DND-41 (cell line): ENCODE results near the gene MAFG.
A peak's percentile ranks its signal among the peaks of the same experiment; 100 is the strongest.

ENCODE experiments used
- ATAC-seq: fragments of 200-7000 bp; cut with Tn5 transposase; 3 replicates; pipeline ENCODE4 v1.9.1; 2021; ENCODE audit warnings: low read depth; ENCODE audit not compliant: insufficient read depth
- DNase-seq: peaks from one replicate; pipeline ENCODE4 v3.0.0-alpha.2; 2020
- H2AFZ ChIP-seq: 2 replicates; pipeline ENCODE4 v1.6.0; 2012; ENCODE audit warnings: low read depth, low read length
- H3K27ac ChIP-seq: 2 replicates; pipeline ENCODE4 v1.5.1; 2012; ENCODE audit warnings: low read length, inconsistent platforms
- H3K27me3 ChIP-seq: fragments of 200-600 bp; sonication (generic); 2 replicates; pipeline ENCODE4 v1.6.0; 2012; ENCODE audit warnings: low read length, mild to moderate bottlenecking, inconsistent platforms; ENCODE audit not compliant: insufficient read depth, poor library complexity
- H3K36me3 ChIP-seq: 2 replicates; pipeline ENCODE4 v1.5.1; 2012; ENCODE audit warnings: low read length, inconsistent platforms; ENCODE audit not compliant: insufficient read depth
- H3K4me1 ChIP-seq: 2 replicates; pipeline ENCODE4 v1.5.1; 2012; ENCODE audit warnings: mild to moderate bottlenecking, low read length; ENCODE audit not compliant: insufficient read depth
- H3K4me2 ChIP-seq: 2 replicates; pipeline ENCODE4 v1.6.0; 2012; ENCODE audit warnings: mild to moderate bottlenecking, moderate library complexity, low read length, inconsistent platforms; ENCODE audit not compliant: insufficient read depth
- H3K4me3 ChIP-seq, 2 experiments: fragments of 200-600 bp in 1 of 2; shearing (Covaris generic) in 1 of 2; 2 replicates each; pipeline ENCODE4 v1.5.1; 2012 to 2016; ENCODE audit warnings: inconsistent platforms in 2 of 2, low read length in 2 of 2, mild to moderate bottlenecking in 2 of 2, low read depth in 1 of 2, moderate library complexity in 1 of 2
- H3K79me2 ChIP-seq: 2 replicates; pipeline ENCODE4 v1.6.0; 2012; ENCODE audit warnings: low read length, inconsistent platforms; ENCODE audit not compliant: insufficient read depth
- H3K9ac ChIP-seq: 2 replicates; pipeline ENCODE4 v1.6.0; 2012; ENCODE audit warnings: low read depth, mild to moderate bottlenecking, inconsistent platforms, low read length, moderate library complexity
- H3K9me3 ChIP-seq: 2 replicates; pipeline ENCODE4 v1.5.1; 2012; ENCODE audit warnings: low read length, moderate library complexity, mild to moderate bottlenecking, inconsistent platforms; ENCODE audit not compliant: insufficient read depth, severe bottlenecking
- H4K20me1 ChIP-seq: 2 replicates; pipeline ENCODE4 v1.6.0; 2012; ENCODE audit warnings: low read length; ENCODE audit not compliant: insufficient read depth
- CTCF ChIP-seq: IDR thresholded peaks from 2 replicates; pipeline ENCODE4 v1.5.1; 2012; ENCODE audit warnings: borderline replicate concordance, low read length, moderate library complexity, mild to moderate bottlenecking; ENCODE audit not compliant: poor library complexity, severe bottlenecking; ENCODE audit errors: extremely low read depth
- EZH2 ChIP-seq: IDR thresholded peaks from 3 replicates; pipeline ENCODE4 v1.6.1; 2012; ENCODE audit warnings: borderline replicate concordance, low read depth, mild to moderate bottlenecking, moderate library complexity, low read length, inconsistent platforms; ENCODE audit not compliant: severe bottlenecking

The MAFG gene

DNA sequence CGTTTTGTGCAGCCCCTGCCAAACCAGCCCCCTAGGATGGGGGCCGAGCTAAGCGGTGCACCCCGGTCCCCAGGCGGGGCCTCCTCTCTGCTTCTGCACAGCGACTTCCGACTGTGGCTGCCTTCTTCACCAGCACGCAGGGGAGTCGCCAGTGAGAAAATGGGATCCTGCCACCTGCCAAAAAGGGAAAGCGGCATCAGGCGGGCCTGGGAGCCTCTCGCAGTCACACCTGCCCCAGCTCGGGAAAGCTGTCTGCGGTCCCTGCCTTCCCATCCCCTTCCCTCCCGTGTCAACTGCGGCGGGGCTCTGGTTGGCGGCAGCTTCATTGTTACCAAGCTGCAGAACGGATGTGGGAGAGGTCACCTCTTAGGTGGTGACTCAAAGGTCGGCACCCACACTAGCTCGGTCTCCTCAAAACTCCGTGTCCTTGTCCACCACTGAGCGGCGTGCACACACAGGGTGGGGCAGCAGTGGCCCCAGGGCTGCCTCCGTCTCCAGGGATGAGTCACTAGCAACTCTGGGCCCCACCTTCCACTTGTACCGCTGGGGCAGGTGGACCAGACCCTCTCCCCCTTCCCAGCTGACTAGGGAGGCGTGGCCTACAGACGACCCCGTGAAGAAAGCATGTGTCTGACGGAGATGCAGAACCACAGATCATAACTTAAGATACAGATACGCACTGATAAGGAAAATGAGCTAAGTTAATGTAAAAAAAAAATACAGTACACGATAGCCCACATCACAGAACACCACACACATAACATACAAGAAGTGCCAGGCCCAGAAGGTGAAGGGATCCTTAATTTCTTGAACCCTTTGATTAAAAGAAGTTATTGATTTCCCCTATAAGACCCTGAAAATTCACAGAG lies 14.9 kb downstream of the MAFG start:
- ATAC-seq = no peak
- Histone ChIP-seq H3K9me3 (no peaks in the 10 kb centered on the region), H4K20me1 (peaks cover 67% of the 10 kb centered on the region)

DNA sequence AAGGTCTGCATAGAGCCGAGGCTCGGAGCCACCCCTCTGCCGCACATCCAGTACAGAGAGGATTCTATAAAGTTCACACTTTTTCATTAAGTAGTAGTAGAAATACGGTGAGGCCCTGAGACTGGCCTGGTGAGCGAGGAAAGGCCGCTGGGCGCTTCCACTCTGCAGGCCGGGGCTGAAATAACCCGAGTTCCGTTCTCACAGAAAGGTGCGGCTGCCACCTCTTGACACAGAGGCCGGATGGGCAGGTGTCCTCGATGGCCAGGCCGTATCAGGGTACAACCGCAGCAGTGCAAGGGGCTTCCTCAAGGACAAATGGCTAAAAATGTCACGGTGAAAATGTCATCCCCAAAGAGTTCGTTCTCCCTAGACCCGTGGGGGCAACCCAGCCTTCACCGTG lies 15.6 kb downstream of the MAFG start:
- Histone ChIP-seq H3K4me2 (peak overlapping the region; percentile 62), H3K27ac (no peak overlapping the region), H3K4me1 (peaks cover 37% of the 10 kb centered on the region)

More for the DNA sequence above, 14.9 kb downstream of the MAFG start:
- Histone ChIP-seq H3K9ac (no peak overlapping the region), H3K4me1 (peaks cover 43% of the 10 kb centered on the region), H3K36me3 (peaks cover 69% of the 10 kb centered on the region), H3K27ac (no peak overlapping the region), H3K79me2 (peaks cover 44% of the 10 kb centered on the region), H3K27me3 (no peaks in the 10 kb centered on the region), H3K4me3 (no peak overlapping the region), H3K4me2 (no peak overlapping the region), H2AFZ (no peak overlapping the region)
- no peak for DNase-seq
- TF ChIP-seq EZH2 (no peak), CTCF (no peak)

DNA sequence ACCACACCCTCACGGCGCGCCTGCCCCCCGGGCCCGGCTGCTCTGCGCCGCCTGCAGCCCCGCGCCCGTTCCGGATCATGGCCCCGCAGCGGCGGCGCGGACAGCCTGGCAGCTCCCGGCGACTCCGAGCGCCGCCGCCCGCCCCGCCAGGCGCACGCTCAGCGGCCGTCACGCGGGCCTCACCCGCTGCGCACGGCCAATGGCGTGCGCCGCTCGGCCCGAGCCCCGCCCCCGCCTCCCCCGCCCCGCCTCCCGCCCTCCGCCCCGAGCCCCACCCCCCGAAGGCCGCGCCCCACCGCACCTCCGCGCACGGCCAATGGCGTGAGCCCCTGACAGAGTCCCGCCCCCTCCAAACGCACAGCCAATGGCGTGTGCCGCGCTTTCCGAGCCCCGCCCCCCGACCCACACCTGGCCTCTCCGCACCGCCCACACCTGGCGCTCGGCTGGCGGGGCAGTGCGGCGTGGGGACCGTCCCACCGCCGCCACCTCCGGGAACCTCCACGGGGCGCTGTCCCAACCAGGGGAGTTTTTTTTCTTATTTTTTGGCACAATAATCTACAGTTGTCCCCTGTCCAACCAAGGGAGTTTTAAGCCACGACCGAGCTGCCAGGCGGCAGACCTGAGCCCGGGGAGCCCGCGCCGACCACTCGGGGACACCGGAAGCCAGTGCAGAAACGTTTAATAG lies 16.1 kb downstream of the MAFG start, which contains the start of gene PCYT2:
PCYT2 (minus strand) TSS at position 123 of the 685 bp plus-strand sequence; CDS start at position 79, 44 bp downstream.
- peak within 1 kb of the TSS; percentile 67 for H3K27ac ChIP-seq

More for the DNA sequence above, 15.6 kb downstream of the MAFG start:
- Histone ChIP-seq H3K36me3 (peaks cover 74% of the 10 kb centered on the region), H3K9me3 (no peaks in the 10 kb centered on the region), H2AFZ (no peak overlapping the region), H3K9ac (no peak overlapping the region), H3K4me3 (no peak overlapping the region), H3K79me2 (peaks cover 37% of the 10 kb centered on the region), H3K27me3 (no peaks in the 10 kb centered on the region), H4K20me1 (peaks cover 71% of the 10 kb centered on the region)
- TF ChIP-seq EZH2 (no peak), CTCF (no peak)
- DNase-seq (no peak), ATAC-seq (no peak)

More for the DNA sequence above, 16.1 kb downstream of the MAFG start, which contains the start of gene PCYT2:
- peak; percentile 88 for ATAC-seq
- Histone ChIP-seq H3K4me2 (peak within 1 kb of the TSS; percentile 76), H3K4me1 (peaks cover 32% of the 10 kb centered on the region), H3K36me3 (peaks cover 79% of the 10 kb centered on the region), H3K9me3 (no peaks in the 10 kb centered on the region), H4K20me1 (peaks cover 70% of the 10 kb centered on the region), H2AFZ (peak within 1 kb of the TSS; percentile 60), H3K79me2 (peaks cover 32% of the 10 kb centered on the region), H3K9ac (peak within 1 kb of the TSS; percentile 70), H3K27me3 (no peaks in the 10 kb centered on the region), H3K4me3 (peak within 1 kb of the TSS; percentile 45 to 95; a peak in 3 of 4 replicates)
- TF ChIP-seq EZH2 = no peak
- peak; percentile 37 for TF ChIP-seq CTCF
- peak; percentile 90 for DNase-seq
